OCI-LY1 (cell line): ENCODE measurements around the gene TMEM88.

Experiments
- H2AFZ ChIP-seq: fragments of 200-600 bp; sonication (generic), shearing (Covaris generic); 2 replicates; pipeline ENCODE4 v1.6.0; 2014; ENCODE audit warnings: antibody characterized with exemption, mild to moderate bottlenecking, low read length
- H3F3A ChIP-seq: fragments of 200-600 bp; sonication (generic), shearing (Covaris generic); 2 replicates; pipeline ENCODE4 v1.6.0; 2014; ENCODE audit warnings: mild to moderate bottlenecking, antibody characterized with exemption, low read length, moderate library complexity; ENCODE audit not compliant: insufficient read depth
- H3K27ac ChIP-seq: fragments of 200-600 bp; sonication (generic); 2 replicates; pipeline ENCODE4 v1.5.1; 2014; ENCODE audit warnings: low read length, mixed run types, mild to moderate bottlenecking, low read depth; ENCODE audit not compliant: poor library complexity, severe bottlenecking
- H3K27me3 ChIP-seq: fragments of 200-600 bp; sonication (generic); 2 replicates; pipeline ENCODE4 v1.6.0; 2014; ENCODE audit warnings: antibody characterized with exemption, mild to moderate bottlenecking, low read length, moderate library complexity; ENCODE audit not compliant: insufficient read depth
- H3K36me3 ChIP-seq: fragments of 200-600 bp; sonication (generic); 2 replicates; pipeline ENCODE4 v1.6.1; 2014; ENCODE audit warnings: mild to moderate bottlenecking, antibody characterized with exemption, low read length, moderate library complexity, mixed read lengths; ENCODE audit not compliant: insufficient read depth
- H3K4me1 ChIP-seq: fragments of 200-600 bp; sonication (generic); 2 replicates; pipeline ENCODE4 v1.5.1; 2014; ENCODE audit warnings: mild to moderate bottlenecking, low read length, moderate library complexity; ENCODE audit not compliant: insufficient read depth, severe bottlenecking
- H3K4me2 ChIP-seq: fragments of 200-600 bp; sonication (generic), shearing (Covaris generic); 2 replicates; pipeline ENCODE4 v1.6.1; 2014; ENCODE audit warnings: low read length
- H3K4me3 ChIP-seq: fragments of 200-600 bp; sonication (generic); 2 replicates; pipeline ENCODE4 v1.5.1; 2014; ENCODE audit warnings: low read length, low read depth, mild to moderate bottlenecking, mixed read lengths; ENCODE audit not compliant: poor library complexity, severe bottlenecking
- H3K79me2 ChIP-seq: fragments of 200-600 bp; shearing (Covaris generic); 2 replicates; pipeline ENCODE4 v1.6.1; 2016; ENCODE audit warnings: mixed run types, low read length, mixed read lengths; ENCODE audit not compliant: insufficient read depth
- H3K9ac ChIP-seq: fragments of 200-600 bp; sonication (generic), shearing (Covaris generic); 2 replicates; pipeline ENCODE4 v1.6.1; 2014; ENCODE audit warnings: mild to moderate bottlenecking, low read length, mixed read lengths
- H3K9me2 ChIP-seq: fragments of 200-600 bp; sonication (generic), shearing (Covaris generic); 2 replicates; pipeline ENCODE4 v1.6.1; 2014; ENCODE audit warnings: low read depth, mild to moderate bottlenecking, low read length, mixed read lengths
- H3K9me3 ChIP-seq: fragments of 200-600 bp; shearing (Covaris generic); 2 replicates; pipeline ENCODE4 v1.6.1; 2014; ENCODE audit warnings: low read length, mixed read lengths
- H4K20me1 ChIP-seq: fragments of 200-600 bp; sonication (generic), shearing (Covaris generic); 2 replicates; pipeline ENCODE4 v1.6.0; 2016; ENCODE audit warnings: mild to moderate bottlenecking, low read length; ENCODE audit not compliant: insufficient read depth
- CTCF ChIP-seq: fragments of 200-600 bp; sonication (generic), shearing (Covaris generic); IDR thresholded peaks from 2 replicates; pipeline ENCODE4 v1.5.1; 2017; ENCODE audit warnings: mild to moderate bottlenecking, antibody characterized with exemption, low read length, moderate library complexity, mixed read lengths
- EZH2 ChIP-seq: fragments of 200-600 bp; sonication (generic), shearing (Covaris generic); IDR thresholded peaks from 2 replicates; pipeline ENCODE4 v1.8.0; 2017; ENCODE audit warnings: borderline replicate concordance, mixed run types, mild to moderate bottlenecking, antibody characterized with exemption, low read length, moderate library complexity, mixed read lengths

The TMEM88 gene

GRCh38 chr17:7816926-7817642 is 37.8 kb upstream of the TMEM88 start:
- no peak overlapping the region for H3K27ac ChIP-seq

GRCh38 chr17:7817643-7817964 is 37.3 kb upstream of the TMEM88 start:
- no peaks in the 10 kb centered on the region for H3K9me3 ChIP-seq
- H3K9me2 ChIP-seq, result no peaks in the 10 kb centered on the region

More at GRCh38 chr17:7816926-7817642, 37.8 kb upstream of the TMEM88 start:
- H3K9me3 ChIP-seq, result no peaks in the 10 kb centered on the region
- H3F3A ChIP-seq, result no peaks in the 10 kb centered on the region
- H4K20me1 ChIP-seq, result no peaks in the 10 kb centered on the region
- H3K27me3 ChIP-seq, result peaks cover 7% of the 10 kb centered on the region; the same call in 1 of the 2 replicates
- H3K4me1 ChIP-seq, result no peaks in the 10 kb centered on the region
- H3K4me3 ChIP-seq, result no peak overlapping the region
- no peak overlapping the region for H3K4me2 ChIP-seq
- no peaks in the 10 kb centered on the region for H3K9me2 ChIP-seq
- no peak overlapping the region for H3K9ac ChIP-seq
- H3K36me3 ChIP-seq, result no peaks in the 10 kb centered on the region
- TF ChIP-seq EZH2 (no peak), CTCF (no peak)
- no peak overlapping the region for H2AFZ ChIP-seq
- H3K79me2 ChIP-seq, result no peaks in the 10 kb centered on the region

GRCh38 chr17:7818026-7818425 is 36.8 kb upstream of the TMEM88 start:
- H3K9ac ChIP-seq, result no peak overlapping the region
- no peaks in the 10 kb centered on the region for H4K20me1 ChIP-seq
- H3K4me2 ChIP-seq, result no peak overlapping the region
- no peaks in the 10 kb centered on the region for H3K36me3 ChIP-seq
- H3K27ac ChIP-seq, result no peak overlapping the region
- TF ChIP-seq CTCF (no peak), EZH2 (no peak)
- H3K27me3 ChIP-seq, result peaks cover 7% of the 10 kb centered on the region; the same call in 1 of the 2 replicates
- no peak overlapping the region for H2AFZ ChIP-seq
- no peaks in the 10 kb centered on the region for H3F3A ChIP-seq
- H3K9me2 ChIP-seq, result no peaks in the 10 kb centered on the region
- H3K79me2 ChIP-seq, result no peaks in the 10 kb centered on the region
- no peak overlapping the region for H3K4me3 ChIP-seq
- H3K4me1 ChIP-seq, result no peaks in the 10 kb centered on the region
- H3K9me3 ChIP-seq, result no peaks in the 10 kb centered on the region

More at GRCh38 chr17:7817643-7817964, 37.3 kb upstream of the TMEM88 start:
- Histone ChIP-seq H3F3A (no peaks in the 10 kb centered on the region), H3K9ac (no peak overlapping the region), H3K79me2 (no peaks in the 10 kb centered on the region), H3K27me3 (peaks cover 7% of the 10 kb centered on the region; the same call in 1 of the 2 replicates), H2AFZ (no peak overlapping the region), H3K4me3 (no peak overlapping the region), H3K4me2 (no peak overlapping the region), H3K27ac (no peak overlapping the region), H3K4me1 (no peaks in the 10 kb centered on the region), H4K20me1 (no peaks in the 10 kb centered on the region), H3K36me3 (no peaks in the 10 kb centered on the region)
- TF ChIP-seq CTCF, result no peak
- no peak for TF ChIP-seq EZH2
